Medulla oblongata (tissue), 1 donor: ENCODE measurements around the gene HSDL2.
"Not testable (repeated sequence)": the region's sequence is repeated elsewhere in the genome, so short reads cannot be mapped to it uniquely, and the experiment has no call there.

Experiments
- DNase-seq: peaks from one replicate; pipeline ENCODE4 v3.0.0-alpha.2; 2015; ENCODE audit errors: extremely low spot score

The HSDL2 gene

DNA sequence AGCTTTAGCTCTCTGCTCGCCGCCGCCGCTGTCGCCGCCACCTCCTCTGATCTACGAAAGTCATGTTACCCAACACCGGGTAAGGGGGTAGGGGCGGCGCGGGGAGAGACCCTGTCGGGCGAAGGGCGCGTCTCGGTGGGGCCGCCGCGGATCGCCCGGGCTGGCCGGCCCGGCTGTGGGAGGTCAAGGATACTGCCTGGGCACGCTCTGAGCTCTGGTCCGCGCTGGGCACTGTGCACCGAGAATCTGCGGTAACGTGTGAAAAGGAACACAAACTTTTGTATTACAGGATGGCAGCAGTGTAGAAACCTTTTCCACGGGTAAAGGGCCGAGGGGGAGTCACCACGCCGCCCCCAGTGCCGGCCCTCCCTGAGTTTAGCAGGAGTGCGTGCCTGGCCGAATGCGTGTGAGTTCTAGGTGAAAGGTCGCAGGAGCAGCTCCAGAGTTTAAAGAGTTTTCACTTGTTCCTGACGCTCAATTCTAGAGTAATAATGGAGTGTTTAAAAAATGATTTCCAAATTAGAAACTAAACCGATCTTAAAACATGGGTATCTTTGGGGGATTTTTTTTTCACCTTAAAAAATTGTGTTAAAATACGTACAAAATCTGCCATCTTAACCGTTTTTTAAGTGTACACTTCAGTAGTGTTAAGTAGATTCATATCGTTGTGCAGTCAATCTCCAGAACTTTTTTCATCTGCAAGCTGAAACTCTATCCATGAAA, at the start of gene HSDL2:
HSDL2 (plus strand) TSS at position 7 of the 723 bp plus-strand sequence; CDS start at position 63, 56 bp downstream.
- peak; percentile 57 for DNase-seq

- no peak for DNase-seq
Observed at GRCh38 chr9:112331674-112331952, 48.3 kb upstream of the HSDL2 start.

- DNase-seq = peak; percentile 38
Observed at GRCh38 chr9:112332214-112332613, 47.7 kb upstream of the HSDL2 start.

DNA sequence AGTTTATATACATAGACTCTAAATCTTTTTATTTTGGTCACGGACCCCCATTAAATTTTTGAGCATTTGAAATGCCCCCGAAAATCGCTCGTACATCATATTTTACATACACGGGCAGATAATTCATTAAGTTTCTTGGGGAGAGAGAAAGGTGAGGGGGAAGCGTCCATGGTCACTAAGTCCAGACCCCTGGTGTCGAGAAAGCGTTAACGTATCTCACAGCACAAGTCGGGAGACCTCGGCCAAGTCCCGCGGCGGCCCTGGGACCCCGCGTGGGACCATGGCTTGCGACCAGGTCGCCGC, 47.3 kb upstream of the HSDL2 start:
- DNase-seq = no peak

GRCh38 chr9:112332977-112333638, 46.8 kb upstream of the HSDL2 start, which contains the start of gene PTBP3:
TSS of gene PTBP3 (minus strand) at chr9:112333619. CDS start at chr9:112297865, 35,754 bp downstream.
- DNase-seq = peak; percentile 59

DNA sequence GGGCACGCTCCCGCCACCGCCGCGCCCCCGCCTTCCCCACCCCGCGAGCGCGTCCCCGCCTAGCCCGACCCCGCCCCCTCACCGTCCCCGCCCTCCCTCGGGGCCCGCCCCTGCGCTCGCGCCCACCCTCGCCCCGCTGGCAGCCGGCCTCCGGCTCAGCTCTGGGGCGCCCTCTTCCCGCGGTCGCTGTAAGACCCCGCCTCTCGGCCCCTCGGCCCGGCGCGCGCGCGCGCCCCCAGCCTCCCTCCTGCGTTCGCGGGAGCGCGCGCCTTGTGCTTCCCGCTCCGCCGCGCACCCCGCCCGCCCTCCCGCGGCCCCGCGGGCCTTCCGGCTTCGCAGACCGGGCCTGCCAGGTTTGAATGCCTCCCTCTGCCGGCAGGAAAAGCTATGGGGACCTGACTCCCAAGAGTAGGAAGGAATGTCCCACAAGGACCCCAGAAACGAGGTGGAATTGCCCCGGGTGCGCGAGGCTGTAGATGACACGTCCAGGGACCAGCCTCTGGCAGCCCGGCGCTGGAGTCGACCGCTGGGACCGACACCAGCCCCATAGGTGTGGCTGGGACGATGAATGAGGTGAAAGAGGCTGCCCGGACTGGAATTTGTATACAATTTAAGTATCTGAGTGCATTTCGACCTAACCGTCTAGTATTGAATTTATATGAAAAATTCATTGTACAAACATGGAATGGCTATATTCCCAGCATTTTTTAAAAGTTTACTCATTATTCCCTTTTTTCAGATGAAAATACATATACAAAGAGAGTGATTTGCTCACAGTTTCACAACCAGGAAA, 46.1 kb upstream of the HSDL2 start:
- DNase-seq = peak; percentile 97

DNA sequence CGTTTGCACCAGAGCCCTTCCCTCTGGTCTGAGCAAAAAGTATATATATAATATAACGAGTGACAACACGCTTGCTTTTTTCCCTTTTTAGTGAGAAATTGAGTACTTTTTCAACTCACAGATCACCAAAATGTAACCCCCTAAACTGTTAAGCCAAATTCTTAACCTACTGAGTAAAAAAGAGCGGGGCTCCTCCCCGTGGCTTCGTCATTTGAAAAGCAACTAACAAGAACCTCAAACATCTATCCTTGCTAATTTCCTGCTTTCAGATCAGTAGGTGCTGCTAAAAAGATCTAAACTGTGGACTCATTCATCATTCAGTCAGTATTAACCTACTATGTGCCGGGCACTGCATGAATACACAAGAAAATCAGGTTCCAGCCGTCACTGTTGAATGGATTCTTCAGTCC, 45.5 kb upstream of the HSDL2 start:
- peak; percentile 46 for DNase-seq

GRCh38 chr9:112337547-112337946, 42.4 kb upstream of the HSDL2 start:
- no peak for DNase-seq

- no peak for DNase-seq
Observed at GRCh38 chr9:112338561-112338960, 41.3 kb upstream of the HSDL2 start.

DNA sequence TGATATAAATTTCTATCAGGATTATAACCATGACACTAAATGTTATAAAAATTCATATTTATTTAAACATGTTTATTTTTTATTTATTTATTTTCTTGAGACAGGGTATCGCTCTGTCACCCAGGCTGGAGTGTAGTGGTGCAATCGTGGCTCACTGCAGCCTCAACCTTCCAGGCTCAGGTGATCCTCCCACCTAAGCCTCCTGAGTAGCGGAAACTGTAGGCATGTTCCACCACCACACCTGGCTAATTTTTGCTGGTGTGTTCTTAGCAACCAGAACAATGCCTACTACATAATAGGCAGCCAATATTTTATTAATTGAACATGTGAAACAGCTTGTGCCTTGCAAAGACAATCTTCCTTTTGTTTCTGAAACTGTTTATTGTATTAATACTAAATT, 40.0 kb upstream of the HSDL2 start:
- no peak for DNase-seq

GRCh38 chr9:112341730-112342129, 38.2 kb upstream of the HSDL2 start:
- DNase-seq = no peak

DNA sequence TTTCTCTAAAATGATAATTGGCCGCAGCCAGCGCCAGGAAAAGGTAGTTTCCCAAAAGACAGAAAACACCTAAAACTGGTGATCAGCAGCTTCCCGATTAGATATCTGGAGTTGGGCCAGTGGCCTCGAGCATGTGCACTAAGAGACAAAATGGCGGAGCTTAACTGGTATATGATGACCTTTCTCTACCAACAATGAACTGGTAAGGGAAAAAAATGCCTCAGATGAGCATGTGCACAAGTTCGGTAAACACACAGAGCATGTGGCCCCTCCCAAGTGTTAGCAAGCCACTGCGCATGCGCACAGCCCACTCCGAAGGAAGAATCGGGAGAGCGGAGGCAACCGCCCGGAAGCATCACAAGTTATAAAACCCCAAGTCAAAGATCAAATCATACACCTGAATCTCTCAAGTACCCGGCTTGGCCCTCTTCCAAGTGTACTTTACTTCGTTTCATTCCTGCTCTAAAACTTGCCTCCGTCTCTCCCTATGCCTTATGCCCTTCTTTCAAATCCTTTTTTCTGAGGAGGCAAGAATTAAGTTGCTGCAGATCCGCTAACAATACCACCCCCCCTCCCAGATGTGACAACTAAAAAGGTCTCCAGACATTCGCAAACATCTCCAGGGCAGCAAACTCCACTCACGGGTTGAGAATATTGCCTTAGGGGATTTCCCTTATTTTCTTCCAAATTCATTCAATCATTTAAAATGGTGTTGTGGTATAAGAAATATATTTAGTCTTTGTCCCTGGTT, 31.5 kb upstream of the HSDL2 start:
- peak; percentile 86 for DNase-seq

DNA sequence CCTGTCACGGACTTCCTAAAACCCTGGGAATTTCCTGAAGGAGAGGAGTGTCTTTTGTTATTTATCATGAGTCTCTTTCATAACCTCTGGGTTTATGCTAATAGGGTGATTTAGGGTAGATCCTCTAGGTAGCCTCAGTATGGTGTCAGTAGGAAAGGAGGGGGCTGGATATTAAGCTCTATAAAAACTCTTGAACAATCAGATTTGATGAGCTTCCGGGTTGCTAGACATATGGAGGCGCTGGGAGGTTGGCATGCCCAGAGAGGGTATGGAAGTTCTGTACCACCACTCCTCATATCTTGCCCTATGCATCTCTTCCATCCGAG, 30.9 kb upstream of the HSDL2 start:
- DNase-seq = no peak

DNA sequence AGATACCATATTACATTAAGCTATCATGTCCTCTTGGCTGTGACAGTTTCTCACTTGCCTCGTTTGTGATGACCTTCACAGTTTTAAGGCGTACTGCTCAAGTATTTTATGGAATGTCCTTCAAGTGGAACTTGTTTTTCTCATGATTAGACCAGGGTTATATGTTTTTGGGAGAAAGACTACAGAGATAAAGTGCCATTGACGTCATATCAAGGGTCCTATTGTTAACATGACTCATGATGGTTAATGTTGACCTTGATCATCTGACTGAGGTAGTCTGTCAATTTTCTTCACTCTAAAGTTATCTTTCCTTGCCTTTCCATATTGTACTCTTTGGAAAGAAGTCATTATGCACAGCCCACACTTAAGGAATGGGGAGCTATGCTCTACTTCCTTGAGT, 28.7 kb upstream of the HSDL2 start:
- no peak for DNase-seq

DNA sequence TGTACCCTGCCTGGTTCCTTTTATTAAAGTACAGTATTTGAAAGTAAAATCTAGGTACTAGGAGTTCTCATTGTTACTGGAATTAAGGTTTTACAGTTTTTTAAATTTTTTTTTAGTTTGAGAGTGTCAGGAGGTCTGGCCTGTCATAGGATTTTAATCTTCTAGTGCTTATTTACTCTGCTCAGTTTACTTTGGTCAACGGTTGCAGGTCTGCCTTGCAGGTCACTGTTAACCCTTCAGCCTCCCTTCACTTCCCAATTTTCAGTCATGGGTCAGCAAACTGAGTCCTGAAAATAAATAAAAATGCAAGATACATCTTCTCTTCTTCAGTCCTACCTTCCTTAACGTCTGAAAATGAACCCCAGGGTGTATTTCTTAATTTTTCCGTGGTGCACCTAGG, 27.7 kb upstream of the HSDL2 start:
- no peak for DNase-seq

- no peak for DNase-seq
Observed at GRCh38 chr9:112354081-112354743, 25.7 kb upstream of the HSDL2 start.

DNA sequence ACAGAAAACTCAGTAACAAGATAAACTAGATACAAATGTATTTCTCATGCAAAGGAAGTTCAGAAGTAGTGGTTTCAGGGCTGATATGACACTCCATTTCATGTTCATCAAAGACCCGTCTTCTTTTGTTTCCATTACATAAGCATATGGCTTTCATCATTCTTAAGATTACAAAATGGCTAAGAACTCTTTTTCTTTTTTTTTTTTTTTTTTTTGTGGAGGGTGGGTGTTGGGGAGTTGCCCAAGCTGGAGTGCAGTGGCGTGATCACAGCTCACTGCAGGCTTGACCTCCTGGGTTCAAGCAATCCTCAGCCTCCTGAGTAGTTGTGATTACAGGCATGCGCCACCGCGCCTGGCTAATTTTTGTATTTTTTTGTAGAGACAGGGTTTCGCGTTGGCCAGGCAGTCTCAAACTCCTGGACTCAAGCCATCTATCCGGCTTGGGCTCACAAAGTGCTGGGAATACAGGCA, 24.4 kb upstream of the HSDL2 start:
- no peak for DNase-seq

GRCh38 chr9:112360047-112360804, 19.7 kb upstream of the HSDL2 start:
- no peak for DNase-seq

DNA sequence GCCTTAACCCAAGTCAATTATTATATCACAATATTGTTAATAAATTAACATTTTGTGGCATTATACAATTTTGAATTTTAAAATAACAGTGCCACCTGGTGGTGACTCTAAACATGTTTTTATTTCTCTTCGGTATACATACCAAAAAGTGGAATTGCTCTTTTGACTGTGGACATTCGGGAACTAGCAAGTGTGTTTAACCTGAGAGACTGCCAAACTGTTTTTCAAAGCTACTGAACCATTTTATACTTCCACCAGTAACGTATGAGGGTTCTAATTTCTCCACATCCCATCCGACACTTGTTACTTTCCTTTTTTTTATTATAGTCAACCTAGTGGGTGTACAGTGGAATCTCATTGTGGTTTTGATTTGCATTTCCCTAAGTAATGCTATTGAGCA, 18.3 kb upstream of the HSDL2 start:
- DNase-seq = peak; percentile 63

- DNase-seq = no peak
Observed at GRCh38 chr9:112364761-112365160, 15.1 kb upstream of the HSDL2 start.

GRCh38 chr9:112365257-112365656, 14.7 kb upstream of the HSDL2 start:
- not testable (repeated sequence) for DNase-seq
